Measurements from ENCODE around the gene PAX5. TPM values are rescaled to one million over a fixed set of nuclear protein-coding genes. Genes with fewer than 3 reads are reported as not detected.

Gene PAX5
- total and polyA plus RNA-seq, 2 donors = 0.38 to 1.6 TPM

DNA sequence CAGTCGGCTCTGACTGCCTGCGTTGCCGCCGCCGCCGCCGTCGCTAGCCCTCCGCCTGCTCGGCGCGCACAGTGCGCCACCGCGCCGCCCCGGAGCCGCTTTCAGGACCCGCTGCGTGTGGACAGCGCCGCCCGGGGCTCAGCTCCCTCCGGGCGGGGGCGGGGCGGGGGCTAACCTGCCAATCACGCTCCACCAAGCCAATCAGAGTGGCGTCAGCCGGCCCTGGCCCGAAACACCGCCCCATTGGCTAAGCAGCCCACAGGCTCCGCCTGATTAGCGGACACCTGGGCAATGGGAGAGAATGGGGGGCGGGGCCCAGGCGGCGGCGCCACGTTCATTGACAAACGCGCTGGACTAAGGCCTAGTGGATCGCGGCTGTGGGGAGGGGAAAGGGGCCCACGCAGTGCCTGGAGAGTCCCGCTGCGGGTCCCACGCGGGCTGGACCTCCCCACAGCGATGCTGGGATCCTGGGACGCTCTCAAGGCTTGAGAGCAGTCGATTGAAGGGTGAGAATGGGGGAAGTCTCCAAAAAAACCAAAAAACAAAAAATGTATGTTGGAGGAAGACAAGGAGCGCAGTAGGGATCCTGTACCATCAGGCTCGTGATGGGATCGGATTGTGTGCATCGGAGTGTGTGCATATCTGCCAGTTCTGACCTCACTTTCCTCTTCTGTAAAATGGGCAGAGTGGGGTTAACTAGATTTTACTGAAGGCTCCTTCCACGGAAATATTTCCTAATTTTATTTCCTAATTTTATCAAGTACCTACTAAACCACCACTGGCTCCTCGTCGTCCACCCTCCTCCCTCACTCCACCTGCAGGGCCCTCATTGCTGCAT is 6.3 kb downstream of the PAX5 start:
- Histone ChIP-seq H3K9me3 (ENCODE audit: control insufficient read depth in 2 of 2, insufficient read depth in 1 of 2, low read length in 1 of 2) (peaks cover 8 to 17% of the 10 kb centered on the region in 2 donors), H3K27me3 (ENCODE audit: control insufficient read depth in 2 of 2, insufficient read depth in 1 of 2, low read length in 1 of 2) (peaks cover 90 to 100% of the 10 kb centered on the region in 2 donors), H3K4me3 (ENCODE audit: low read length in 2 of 2) (peak overlapping the region in 1 of 2 donors; percentile 20), H3K27ac (ENCODE audit: low read depth in 1 of 2, low read length in 1 of 2) (no peak overlapping the region), H3K4me1 (ENCODE audit: control insufficient read depth in 2 of 2, insufficient read depth in 2 of 2, low read length in 2 of 2) (peaks cover 18 to 38% of the 10 kb centered on the region in 2 donors), H3K36me3 (ENCODE audit: control insufficient read depth in 2 of 2, insufficient read depth in 2 of 2, low read length in 1 of 2) (no peaks in the 10 kb centered on the region)
- DNase-seq (ENCODE audit: low read depth in 6 of 9, low spot score in 9 of 9) = peak; percentile 65 to 93 (median 85)
- 2% methylated on average over 58 of the region's 58 CpGs for WGBS

DNA sequence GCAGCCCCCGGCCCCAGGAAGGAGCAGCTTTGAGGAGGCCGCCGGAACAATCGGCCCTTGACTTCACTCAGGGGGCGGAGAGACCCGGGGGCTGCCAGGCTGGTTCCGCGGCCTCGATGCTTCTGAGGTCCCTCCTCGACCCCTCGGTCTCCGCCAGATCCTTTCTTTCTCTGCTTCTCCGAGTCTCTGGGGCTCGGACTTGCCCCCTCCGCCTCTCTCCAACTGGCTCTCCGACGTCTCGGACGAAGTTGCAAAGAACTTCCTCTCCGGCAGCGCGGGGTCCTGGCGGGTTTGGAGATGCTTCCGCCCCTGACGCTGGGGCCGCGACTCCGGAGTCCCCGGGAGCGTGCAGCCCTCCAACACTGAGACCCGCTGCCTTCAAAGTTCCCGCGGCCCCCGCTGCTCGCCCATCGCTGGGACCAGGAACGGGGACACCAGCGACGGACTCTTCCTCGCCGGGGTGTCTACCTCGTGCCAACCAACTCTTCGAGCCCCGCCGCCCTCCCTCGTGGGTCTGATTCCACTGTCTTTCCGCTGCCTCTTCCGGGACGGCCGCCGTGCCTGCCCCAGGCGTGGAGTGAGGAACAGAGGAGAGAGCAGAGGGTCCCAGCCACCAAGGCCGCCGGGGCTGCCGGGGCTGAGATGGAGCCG is 7.0 kb downstream of the PAX5 start:
- 3% methylated on average over 56 of the region's 56 CpGs for WGBS
- H3K9me3 ChIP-seq (ENCODE audit: control insufficient read depth in 2 of 2, insufficient read depth in 1 of 2, low read length in 1 of 2) = peaks cover 8 to 17% of the 10 kb centered on the region in 2 donors
- DNase-seq (ENCODE audit: low read depth in 6 of 9, low spot score in 9 of 9) = no peak
- peak overlapping the region; percentile 15 to 16 for H3K4me3 ChIP-seq (ENCODE audit: low read length in 2 of 2)
- H3K36me3 ChIP-seq (ENCODE audit: control insufficient read depth in 2 of 2, insufficient read depth in 2 of 2, low read length in 1 of 2) = no peaks in the 10 kb centered on the region
- peaks cover 87 to 100% of the 10 kb centered on the region in 2 donors for H3K27me3 ChIP-seq (ENCODE audit: control insufficient read depth in 2 of 2, insufficient read depth in 1 of 2, low read length in 1 of 2)
- peaks cover 18 to 38% of the 10 kb centered on the region in 2 donors for H3K4me1 ChIP-seq (ENCODE audit: control insufficient read depth in 2 of 2, insufficient read depth in 2 of 2, low read length in 2 of 2)
- H3K27ac ChIP-seq (ENCODE audit: low read depth in 1 of 2, low read length in 1 of 2) = no peak overlapping the region

DNA sequence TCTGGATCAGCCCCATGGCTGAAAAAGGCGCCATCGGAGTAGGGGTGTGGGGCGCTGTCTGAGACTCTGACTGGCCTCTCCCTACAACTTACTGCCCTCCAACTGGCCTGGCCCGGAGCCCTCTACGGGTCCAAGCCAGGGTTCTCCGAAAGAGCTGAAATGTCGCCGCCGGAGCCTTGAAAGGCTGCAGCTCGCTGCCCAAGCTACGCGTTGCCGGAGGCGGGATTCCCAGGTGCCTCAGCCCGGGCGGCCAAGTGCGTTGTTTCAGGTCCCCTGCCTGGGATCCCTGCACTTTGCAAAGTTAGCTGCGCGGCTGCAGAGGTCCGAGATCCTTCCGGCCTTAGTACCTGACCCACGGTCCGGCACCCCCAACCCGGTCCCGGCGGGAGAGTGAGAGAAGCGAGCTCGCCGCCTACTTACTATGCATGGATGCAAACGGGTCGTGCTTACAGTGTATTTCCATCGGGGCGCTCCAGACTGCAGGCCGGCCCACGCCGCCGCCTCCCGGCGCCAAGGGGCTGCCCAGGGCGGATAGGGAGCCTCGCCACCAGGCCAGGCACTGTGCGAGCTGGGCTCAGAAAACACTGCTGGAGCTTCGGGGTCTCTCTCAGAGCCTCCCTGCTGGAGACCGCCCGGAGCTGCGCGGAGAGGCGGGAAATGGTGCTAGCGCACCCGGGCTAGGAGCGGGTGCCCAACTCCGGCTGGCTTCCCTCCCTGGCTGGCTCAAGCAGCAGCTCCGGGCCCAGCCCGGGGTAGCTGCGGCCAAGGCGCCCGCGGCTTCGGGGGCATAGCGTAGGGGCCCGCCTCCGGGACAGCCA is 7.7 kb downstream of the PAX5 start:
- H3K27ac ChIP-seq (ENCODE audit: low read depth in 1 of 2, low read length in 1 of 2) = no peak overlapping the region
- H3K4me3 ChIP-seq (ENCODE audit: low read length in 2 of 2) = peak overlapping the region; percentile 15 to 16
- DNase-seq (ENCODE audit: low read depth in 6 of 9, low spot score in 9 of 9) = no peak
- no peaks in the 10 kb centered on the region for H3K36me3 ChIP-seq (ENCODE audit: control insufficient read depth in 2 of 2, insufficient read depth in 2 of 2, low read length in 1 of 2)
- peaks cover 8 to 17% of the 10 kb centered on the region in 2 donors for H3K9me3 ChIP-seq (ENCODE audit: control insufficient read depth in 2 of 2, insufficient read depth in 1 of 2, low read length in 1 of 2)
- peaks cover 82 to 98% of the 10 kb centered on the region in 2 donors for H3K27me3 ChIP-seq (ENCODE audit: control insufficient read depth in 2 of 2, insufficient read depth in 1 of 2, low read length in 1 of 2)
- peaks cover 18 to 38% of the 10 kb centered on the region in 2 donors for H3K4me1 ChIP-seq (ENCODE audit: control insufficient read depth in 2 of 2, insufficient read depth in 2 of 2, low read length in 2 of 2)
- WGBS = 6% methylated on average over 62 of the region's 62 CpGs

DNA sequence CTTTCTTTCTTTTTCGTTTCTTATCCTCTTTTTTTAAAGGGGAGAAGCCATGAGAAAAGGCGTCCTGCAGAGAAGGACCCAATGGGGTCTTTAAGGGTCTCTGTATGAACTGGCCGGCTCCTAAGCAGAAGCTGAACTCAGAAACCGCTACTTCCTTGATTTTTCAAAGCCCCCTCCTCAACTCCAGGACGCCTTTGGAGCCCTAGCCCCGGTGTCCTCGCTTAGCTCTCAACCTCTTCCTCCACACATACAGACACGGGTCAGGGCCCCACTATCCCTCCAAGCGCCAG is 8.3 kb downstream of the PAX5 start:
- H3K4me3 ChIP-seq (ENCODE audit: low read length in 2 of 2) = no peak overlapping the region
- H3K4me1 ChIP-seq (ENCODE audit: control insufficient read depth in 2 of 2, insufficient read depth in 2 of 2, low read length in 2 of 2) = peaks cover 18 to 38% of the 10 kb centered on the region in 2 donors
- no peaks in the 10 kb centered on the region for H3K36me3 ChIP-seq (ENCODE audit: control insufficient read depth in 2 of 2, insufficient read depth in 2 of 2, low read length in 1 of 2)
- DNase-seq (ENCODE audit: low read depth in 6 of 9, low spot score in 9 of 9) = no peak
- H3K27me3 ChIP-seq (ENCODE audit: control insufficient read depth in 2 of 2, insufficient read depth in 1 of 2, low read length in 1 of 2) = peaks cover 77 to 97% of the 10 kb centered on the region in 2 donors
- 3% methylated on average over 9 of the region's 9 CpGs for WGBS
- peaks cover 8 to 17% of the 10 kb centered on the region in 2 donors for H3K9me3 ChIP-seq (ENCODE audit: control insufficient read depth in 2 of 2, insufficient read depth in 1 of 2, low read length in 1 of 2)
- no peak overlapping the region for H3K27ac ChIP-seq (ENCODE audit: low read depth in 1 of 2, low read length in 1 of 2)

DNA sequence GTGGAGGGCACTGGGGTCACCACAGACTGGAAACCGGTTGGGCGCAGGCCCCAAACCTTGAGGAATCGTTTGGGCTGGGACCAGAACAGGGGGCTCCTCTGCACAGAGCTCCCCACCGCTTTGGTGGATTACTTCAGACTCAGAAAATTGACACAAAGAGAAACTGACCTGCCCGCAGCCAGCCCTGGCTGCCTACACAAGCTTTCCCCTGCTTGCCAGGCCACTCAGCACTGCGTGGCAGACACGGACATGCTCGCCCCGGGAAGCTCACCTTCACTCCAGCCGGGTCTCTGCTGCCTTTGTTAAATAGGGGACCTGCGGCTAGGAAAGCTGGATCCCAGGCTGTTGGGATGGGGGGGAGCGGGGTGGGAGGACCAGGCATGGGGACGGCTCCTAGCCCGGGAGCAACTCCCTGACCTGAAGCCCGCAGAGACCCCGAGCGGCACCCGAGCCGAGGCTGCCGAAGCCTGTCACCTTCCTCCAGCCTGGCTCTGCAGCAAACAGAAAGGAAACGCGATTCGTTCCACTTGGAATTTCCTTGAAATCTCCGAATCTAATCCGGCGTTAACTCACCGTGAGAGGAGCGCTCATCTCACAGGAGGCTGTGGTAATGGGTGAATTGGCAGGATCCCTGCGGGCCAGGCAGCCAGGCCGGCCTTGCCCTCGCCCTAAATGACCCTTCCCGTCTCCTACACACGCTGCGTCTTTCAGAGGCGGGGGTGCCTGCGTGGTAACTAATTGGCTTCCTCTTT is 8.8 kb downstream of the PAX5 start:
- H3K27ac ChIP-seq (ENCODE audit: low read depth in 1 of 2, low read length in 1 of 2) = no peak overlapping the region
- 8% methylated on average over 36 of the region's 36 CpGs for WGBS

DNA sequence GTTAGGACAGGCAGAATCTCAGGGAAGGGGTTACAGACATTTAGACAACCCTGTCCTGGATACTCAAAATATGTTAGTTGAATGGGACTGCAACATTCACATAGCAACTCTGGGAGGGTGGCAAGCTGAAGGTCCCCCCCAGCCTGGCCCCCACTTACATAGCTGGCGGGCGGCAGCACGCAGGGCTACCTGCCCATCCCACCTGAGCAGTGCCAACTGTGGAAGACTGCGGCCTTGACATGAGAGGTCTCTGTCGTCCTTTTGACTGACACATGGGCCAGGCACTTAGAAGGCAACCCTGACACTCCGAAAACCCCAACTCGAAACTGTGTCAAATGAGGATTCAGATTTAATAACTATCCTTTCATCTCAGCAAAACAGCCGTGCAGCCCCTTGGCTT is 16.5 kb downstream of the PAX5 start:
- Histone ChIP-seq H3K4me3 (ENCODE audit: low read length in 2 of 2) (no peak overlapping the region), H3K36me3 (ENCODE audit: control insufficient read depth in 2 of 2, insufficient read depth in 2 of 2, low read length in 1 of 2) (no peaks in the 10 kb centered on the region), H3K27me3 (ENCODE audit: control insufficient read depth in 2 of 2, insufficient read depth in 1 of 2, low read length in 1 of 2) (peaks cover 7 to 64% of the 10 kb centered on the region in 2 donors), H3K9me3 (ENCODE audit: control insufficient read depth in 2 of 2, insufficient read depth in 1 of 2, low read length in 1 of 2) (no peaks in the 10 kb centered on the region), H3K27ac (ENCODE audit: low read depth in 1 of 2, low read length in 1 of 2) (no peak overlapping the region), H3K4me1 (ENCODE audit: control insufficient read depth in 2 of 2, insufficient read depth in 2 of 2, low read length in 2 of 2) (no peaks in the 10 kb centered on the region)
- no peak for DNase-seq (ENCODE audit: low read depth in 6 of 9, low spot score in 9 of 9)
- 95% methylated on average over 8 of the region's 8 CpGs for WGBS

More for the DNA sequence above, 8.8 kb downstream of the PAX5 start:
- peaks cover 72 to 97% of the 10 kb centered on the region in 2 donors for H3K27me3 ChIP-seq (ENCODE audit: control insufficient read depth in 2 of 2, insufficient read depth in 1 of 2, low read length in 1 of 2)
- H3K4me1 ChIP-seq (ENCODE audit: control insufficient read depth in 2 of 2, insufficient read depth in 2 of 2, low read length in 2 of 2) = peaks cover 18 to 36% of the 10 kb centered on the region in 2 donors
- no peak overlapping the region for H3K4me3 ChIP-seq (ENCODE audit: low read length in 2 of 2)
- DNase-seq (ENCODE audit: low read depth in 6 of 9, low spot score in 9 of 9) = no peak
- H3K9me3 ChIP-seq (ENCODE audit: control insufficient read depth in 2 of 2, insufficient read depth in 1 of 2, low read length in 1 of 2) = peaks cover 8 to 17% of the 10 kb centered on the region in 2 donors
- H3K36me3 ChIP-seq (ENCODE audit: control insufficient read depth in 2 of 2, insufficient read depth in 2 of 2, low read length in 1 of 2) = no peaks in the 10 kb centered on the region

DNA sequence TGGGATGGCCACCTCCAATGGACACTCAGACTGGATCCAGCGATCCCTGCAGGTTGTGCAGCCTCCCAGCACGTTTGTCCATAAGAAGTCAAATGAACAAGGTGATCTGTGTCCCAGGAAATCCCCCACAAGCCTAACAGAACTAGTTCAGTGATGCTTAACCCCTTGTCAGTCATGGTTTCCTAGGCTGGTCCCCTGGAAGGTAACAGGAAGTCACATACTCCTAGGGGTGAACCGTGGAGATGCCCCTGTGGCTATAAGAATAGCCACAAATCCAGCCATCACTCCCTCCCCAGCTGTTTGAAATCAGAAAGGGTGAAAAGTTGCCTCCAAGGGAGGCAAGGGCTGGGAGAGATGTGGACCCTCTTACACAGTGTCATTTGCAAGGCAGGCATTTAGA is 22.5 kb downstream of the PAX5 start:
- Histone ChIP-seq H3K36me3 (ENCODE audit: control insufficient read depth in 2 of 2, insufficient read depth in 2 of 2, low read length in 1 of 2) (no peaks in the 10 kb centered on the region), H3K4me1 (ENCODE audit: control insufficient read depth in 2 of 2, insufficient read depth in 2 of 2, low read length in 2 of 2) (no peaks in the 10 kb centered on the region), H3K4me3 (ENCODE audit: low read length in 2 of 2) (no peak overlapping the region), H3K27ac (ENCODE audit: low read depth in 1 of 2, low read length in 1 of 2) (no peak overlapping the region), H3K9me3 (ENCODE audit: control insufficient read depth in 2 of 2, insufficient read depth in 1 of 2, low read length in 1 of 2) (no peaks in the 10 kb centered on the region), H3K27me3 (ENCODE audit: control insufficient read depth in 2 of 2, insufficient read depth in 1 of 2, low read length in 1 of 2) (peaks cover 8 to 50% of the 10 kb centered on the region in 2 donors)
- no peak for DNase-seq (ENCODE audit: low read depth in 6 of 9, low spot score in 9 of 9)
- WGBS = 67% methylated on average over 3 of the region's 3 CpGs

DNA sequence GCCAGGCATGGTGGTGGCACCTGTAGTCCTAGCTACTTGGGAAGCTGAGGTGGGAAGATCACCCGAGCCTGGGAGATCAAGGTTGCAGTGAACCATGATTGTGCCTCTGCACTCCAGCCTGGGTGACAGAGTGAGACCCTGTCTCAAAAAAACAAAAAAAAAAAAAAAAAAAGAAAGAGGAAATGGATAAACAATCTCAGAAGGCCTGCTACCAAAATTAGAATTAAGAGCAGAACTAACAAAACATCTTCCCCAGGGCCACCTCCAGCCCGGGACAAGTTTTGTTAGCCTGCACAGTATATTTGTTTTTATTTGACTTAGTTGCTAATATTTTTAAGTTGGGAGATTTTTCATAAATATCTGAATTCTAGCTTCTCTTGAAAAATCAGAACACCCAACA is 23.1 kb downstream of the PAX5 start:
- 81% methylated on average over 2 of the region's 2 CpGs for whole genome bisulfite sequencing
- no peaks in the 10 kb centered on the region for H3K9me3 ChIP-seq (ENCODE audit: control insufficient read depth in 2 of 2, insufficient read depth in 1 of 2, low read length in 1 of 2)
- H3K27me3 ChIP-seq (ENCODE audit: control insufficient read depth in 2 of 2, insufficient read depth in 1 of 2, low read length in 1 of 2) = peaks cover 8 to 52% of the 10 kb centered on the region in 2 donors
- no peaks in the 10 kb centered on the region for H3K4me1 ChIP-seq (ENCODE audit: control insufficient read depth in 2 of 2, insufficient read depth in 2 of 2, low read length in 2 of 2)
- no peak overlapping the region for H3K27ac ChIP-seq (ENCODE audit: low read depth in 1 of 2, low read length in 1 of 2)
- H3K4me3 ChIP-seq (ENCODE audit: low read length in 2 of 2) = no peak overlapping the region
- H3K36me3 ChIP-seq (ENCODE audit: control insufficient read depth in 2 of 2, insufficient read depth in 2 of 2, low read length in 1 of 2) = no peaks in the 10 kb centered on the region
- no peak for DNase-seq (ENCODE audit: low read depth in 6 of 9, low spot score in 9 of 9)
